ENCODE measurements around the gene ASTN2.

ASTN2 gene

DNA sequence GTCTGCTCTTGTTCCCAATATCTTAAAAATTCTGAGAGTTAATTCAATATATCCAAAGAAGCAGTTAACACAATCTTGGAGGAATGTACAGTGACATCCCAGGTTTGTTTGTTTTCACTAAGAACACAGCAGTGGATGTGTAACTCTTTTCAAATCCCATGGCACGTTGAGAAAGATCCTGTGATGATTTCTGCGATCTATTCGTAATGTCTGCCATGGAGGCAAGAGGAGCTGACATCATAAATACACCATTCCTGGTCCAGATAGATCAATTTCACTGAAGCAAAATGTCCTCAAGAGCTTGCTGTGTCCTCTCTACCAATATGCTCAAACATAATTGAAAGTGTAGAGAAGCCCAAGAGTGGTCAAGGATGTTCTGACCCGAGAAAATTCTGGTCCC lies 980.5 kb downstream of the ASTN2 start:
- Histone ChIP-seq H3F3A (ENCODE audit: control insufficient read depth, insufficient read depth) (no peaks in the 10 kb centered on the region), H3K9me3 (ENCODE audit: control insufficient read depth, insufficient read depth, low read length) (no peaks in the 10 kb centered on the region), H4K20me1 (ENCODE audit: control insufficient read depth, insufficient read depth, low read depth, low read length) (no peaks in the 10 kb centered on the region), H3K27ac (ENCODE audit: low read depth, low read length) (no peak overlapping the region), H3K4me1 (ENCODE audit: control insufficient read depth, low read length) (no peaks in the 10 kb centered on the region), H3K9me2 (replicated peaks; ENCODE audit: control insufficient read depth, low read length) (no peaks in the 10 kb centered on the region), H3K79me2 (ENCODE audit: control insufficient read depth, low read length) (no peaks in the 10 kb centered on the region), H3K4me2 (ENCODE audit: low read length) (no peak overlapping the region), H3K27me3 (ENCODE audit: control insufficient read depth, low read length) (no peaks in the 10 kb centered on the region), H3K4me3 (ENCODE audit: low read length) (no peak overlapping the region), H3K36me3 (ENCODE audit: control insufficient read depth, low read length) (no peaks in the 10 kb centered on the region)
- TF ChIP-seq EZH2phosphoT487 (IDR thresholded peaks at IDR 0.05; ENCODE audit: borderline replicate concordance, low read length) (no peak), CTCF (IDR thresholded peaks at IDR 0.05; ENCODE audit: low read depth, low read length, poor library complexity, severe bottlenecking) (no peak)

GRCh38 chr9:116432051-116432450 lies 982.8 kb downstream of the ASTN2 start:
- no peaks in the 10 kb centered on the region for H4K20me1 ChIP-seq (ENCODE audit: control insufficient read depth, insufficient read depth, low read depth, low read length)
- H3K4me2 ChIP-seq (ENCODE audit: low read length): no peak overlapping the region
- no peaks in the 10 kb centered on the region for H3K4me1 ChIP-seq (ENCODE audit: control insufficient read depth, low read length)
- H3K9me2 ChIP-seq (replicated peaks; ENCODE audit: control insufficient read depth, low read length): no peaks in the 10 kb centered on the region
- no peaks in the 10 kb centered on the region for H3K79me2 ChIP-seq (ENCODE audit: control insufficient read depth, low read length)
- no peak overlapping the region for H3K27ac ChIP-seq (ENCODE audit: low read depth, low read length)
- H3K36me3 ChIP-seq (ENCODE audit: control insufficient read depth, low read length): no peaks in the 10 kb centered on the region
- no peaks in the 10 kb centered on the region for H3K9me3 ChIP-seq (ENCODE audit: control insufficient read depth, insufficient read depth, low read length)
- no peaks in the 10 kb centered on the region for H3F3A ChIP-seq (ENCODE audit: control insufficient read depth, insufficient read depth)
- no peaks in the 10 kb centered on the region for H3K27me3 ChIP-seq (ENCODE audit: control insufficient read depth, low read length)
- TF ChIP-seq CTCF (IDR thresholded peaks at IDR 0.05; ENCODE audit: low read depth, low read length, poor library complexity, severe bottlenecking) (no peak), EZH2phosphoT487 (IDR thresholded peaks at IDR 0.05; ENCODE audit: borderline replicate concordance, low read length) (no peak)
- H3K4me3 ChIP-seq (ENCODE audit: low read length): no peak overlapping the region

- Histone ChIP-seq H3F3A (ENCODE audit: control insufficient read depth, insufficient read depth) (no peaks in the 10 kb centered on the region), H3K4me2 (ENCODE audit: low read length) (no peak overlapping the region), H4K20me1 (ENCODE audit: control insufficient read depth, insufficient read depth, low read depth, low read length) (no peaks in the 10 kb centered on the region), H3K9me2 (replicated peaks; ENCODE audit: control insufficient read depth, low read length) (no peaks in the 10 kb centered on the region), H3K4me1 (ENCODE audit: control insufficient read depth, low read length) (no peaks in the 10 kb centered on the region), H3K27me3 (ENCODE audit: control insufficient read depth, low read length) (no peaks in the 10 kb centered on the region), H3K9me3 (ENCODE audit: control insufficient read depth, insufficient read depth, low read length) (no peaks in the 10 kb centered on the region), H3K4me3 (ENCODE audit: low read length) (no peak overlapping the region), H3K36me3 (ENCODE audit: control insufficient read depth, low read length) (no peaks in the 10 kb centered on the region), H3K79me2 (ENCODE audit: control insufficient read depth, low read length) (no peaks in the 10 kb centered on the region), H3K27ac (ENCODE audit: low read depth, low read length) (no peak overlapping the region)
- no peak for TF ChIP-seq CTCF (IDR thresholded peaks at IDR 0.05; ENCODE audit: low read depth, low read length, poor library complexity, severe bottlenecking)
Observed at GRCh38 chr9:116430849-116431248, 984.0 kb downstream of the ASTN2 start.

GRCh38 chr9:116425244-116425643 lies 989.6 kb downstream of the ASTN2 start:
- Histone ChIP-seq H3K36me3 (ENCODE audit: control insufficient read depth, low read length) (no peaks in the 10 kb centered on the region), H3K9me3 (ENCODE audit: control insufficient read depth, insufficient read depth, low read length) (no peaks in the 10 kb centered on the region), H3K27ac (ENCODE audit: low read depth, low read length) (no peak overlapping the region), H3K79me2 (ENCODE audit: control insufficient read depth, low read length) (no peaks in the 10 kb centered on the region), H3K4me1 (ENCODE audit: control insufficient read depth, low read length) (no peaks in the 10 kb centered on the region), H3K4me3 (ENCODE audit: low read length) (no peak overlapping the region), H3K9me2 (replicated peaks; ENCODE audit: control insufficient read depth, low read length) (no peaks in the 10 kb centered on the region), H3K4me2 (ENCODE audit: low read length) (no peak overlapping the region), H3F3A (ENCODE audit: control insufficient read depth, insufficient read depth) (no peaks in the 10 kb centered on the region), H4K20me1 (ENCODE audit: control insufficient read depth, insufficient read depth, low read depth, low read length) (no peaks in the 10 kb centered on the region), H3K27me3 (ENCODE audit: control insufficient read depth, low read length) (no peaks in the 10 kb centered on the region)
- no peak for TF ChIP-seq CTCF (IDR thresholded peaks at IDR 0.05; ENCODE audit: low read depth, low read length, poor library complexity, severe bottlenecking)
- TF ChIP-seq EZH2phosphoT487 (IDR thresholded peaks at IDR 0.05; ENCODE audit: borderline replicate concordance, low read length): no peak

Data from DOHH2 (cell line).